OCI-LY3 (cell line): ENCODE data around the gene SEMA3C.

Experiments used
- CTCF ChIP-seq: fragments of 200-600, 300-600 bp; sonication (generic); IDR thresholded peaks from 2 replicates; pipeline ENCODE4 v1.5.1; 2014; ENCODE audit warnings: antibody characterized with exemption, low read length, low read depth
- EZH2phosphoT487 ChIP-seq: fragments of 200-600 bp; shearing (Covaris generic); IDR thresholded peaks from 2 replicates; pipeline ENCODE4 v1.6.1; 2018; ENCODE audit warnings: antibody characterized with exemption, mixed run types, low read depth

- TF ChIP-seq CTCF (no peak), EZH2phosphoT487 (no peak)
These were observed 62.1 kb downstream of the SEMA3C start for GRCh38 chr7:80856769-80857168.
